AG04450 (cell line): ENCODE results near the gene PLCL1. TPM values are rescaled to one million over a fixed set of nuclear protein-coding genes. Genes with fewer than 3 reads are reported as not detected.
A peak's percentile ranks its signal among the peaks of the same experiment; 100 is the strongest.

Experiments
- CTCF ChIA-PET: fragments of 300-600, 350-600 bp; formaldehyde crosslinking; extraction: SDS; loops from one replicate; lab custom pipeline; 2022; ENCODE audit warnings: antibody characterized with exemption, inconsistent platforms; lab: Charles Lee
- POLR2A ChIA-PET: fragments of 350-600 bp; formaldehyde crosslinking; extraction: SDS; loops from one replicate; lab custom pipeline; 2021; ENCODE audit warnings: antibody characterized with exemption, inconsistent platforms; lab: Yijun Ruan, JAX
- DNase-seq: peaks from one replicate; pipeline ENCODE4 v3.0.0-alpha.2; 2011; ENCODE audit warnings: low read depth, low spot score
- H3K27ac ChIP-seq: one replicate; pipeline ENCODE4 v1.5.1; 2012; ENCODE audit warnings: low read depth, low read length, control low read depth
- H3K27me3 ChIP-seq: one replicate; pipeline ENCODE4 v1.6.0; 2012; ENCODE audit warnings: low read length; ENCODE audit not compliant: control insufficient read depth, insufficient read depth
- H3K4me3 ChIP-seq: 2 replicates; pipeline ENCODE4 v1.5.1; 2011; ENCODE audit warnings: mild to moderate bottlenecking, low read depth, low read length, control low read depth
- H3K9me3 ChIP-seq: 2 replicates; pipeline ENCODE4 v1.5.1; 2012; ENCODE audit warnings: low read length; ENCODE audit not compliant: control insufficient read depth, insufficient read depth
- polyA plus RNA-seq: library from polyadenylated mRNA; depleted of rRNA; stranded (reverse); fragments of >200 nt; gene quantifications from 2 replicates; pipeline ENCODE4 v1.2.3, GENCODE V29; 2011
- TF ChIP-seq, protein P1 (sequence below): IDR thresholded peaks from 2 replicates; pipeline ENCODE4 v1.5.1; 2011; ENCODE audit warnings: low read depth, low read length, control low read depth, inconsistent platforms

PLCL1 gene
- polyA plus RNA-seq, 1 experiment: 0.43 TPM

DNA sequence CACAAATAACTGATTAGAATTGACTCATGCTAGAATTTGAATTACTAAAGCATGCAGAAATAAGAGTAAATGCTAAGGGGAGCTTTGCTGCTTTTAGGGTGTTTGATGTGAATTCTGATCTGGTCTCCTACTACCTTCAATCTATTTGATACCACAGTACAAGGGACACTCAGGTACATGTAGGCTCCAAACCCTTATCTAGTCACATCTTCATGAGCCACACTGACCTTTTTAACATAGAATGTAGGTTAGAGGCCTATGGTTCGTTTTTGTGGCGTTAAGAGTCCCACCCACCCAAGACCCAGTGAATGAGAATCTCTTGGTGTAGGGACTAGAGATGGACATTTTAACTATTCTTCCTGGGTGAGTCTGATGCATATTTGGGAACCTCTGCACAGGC lies 65.7 kb downstream of the PLCL1 start:
- TF ChIP-seq, protein P1, sequence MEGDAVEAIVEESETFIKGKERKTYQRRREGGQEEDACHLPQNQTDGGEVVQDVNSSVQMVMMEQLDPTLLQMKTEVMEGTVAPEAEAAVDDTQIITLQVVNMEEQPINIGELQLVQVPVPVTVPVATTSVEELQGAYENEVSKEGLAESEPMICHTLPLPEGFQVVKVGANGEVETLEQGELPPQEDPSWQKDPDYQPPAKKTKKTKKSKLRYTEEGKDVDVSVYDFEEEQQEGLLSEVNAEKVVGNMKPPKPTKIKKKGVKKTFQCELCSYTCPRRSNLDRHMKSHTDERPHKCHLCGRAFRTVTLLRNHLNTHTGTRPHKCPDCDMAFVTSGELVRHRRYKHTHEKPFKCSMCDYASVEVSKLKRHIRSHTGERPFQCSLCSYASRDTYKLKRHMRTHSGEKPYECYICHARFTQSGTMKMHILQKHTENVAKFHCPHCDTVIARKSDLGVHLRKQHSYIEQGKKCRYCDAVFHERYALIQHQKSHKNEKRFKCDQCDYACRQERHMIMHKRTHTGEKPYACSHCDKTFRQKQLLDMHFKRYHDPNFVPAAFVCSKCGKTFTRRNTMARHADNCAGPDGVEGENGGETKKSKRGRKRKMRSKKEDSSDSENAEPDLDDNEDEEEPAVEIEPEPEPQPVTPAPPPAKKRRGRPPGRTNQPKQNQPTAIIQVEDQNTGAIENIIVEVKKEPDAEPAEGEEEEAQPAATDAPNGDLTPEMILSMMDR: no peak
- ChIA-PET POLR2A (no interaction called here), CTCF (no interaction called here)
- no peak overlapping the region for H3K27ac ChIP-seq
- no peak overlapping the region for H3K4me3 ChIP-seq
- H3K9me3 ChIP-seq: no peaks in the 10 kb centered on the region
- H3K27me3 ChIP-seq: no peaks in the 10 kb centered on the region
- no peak for DNase-seq

DNA sequence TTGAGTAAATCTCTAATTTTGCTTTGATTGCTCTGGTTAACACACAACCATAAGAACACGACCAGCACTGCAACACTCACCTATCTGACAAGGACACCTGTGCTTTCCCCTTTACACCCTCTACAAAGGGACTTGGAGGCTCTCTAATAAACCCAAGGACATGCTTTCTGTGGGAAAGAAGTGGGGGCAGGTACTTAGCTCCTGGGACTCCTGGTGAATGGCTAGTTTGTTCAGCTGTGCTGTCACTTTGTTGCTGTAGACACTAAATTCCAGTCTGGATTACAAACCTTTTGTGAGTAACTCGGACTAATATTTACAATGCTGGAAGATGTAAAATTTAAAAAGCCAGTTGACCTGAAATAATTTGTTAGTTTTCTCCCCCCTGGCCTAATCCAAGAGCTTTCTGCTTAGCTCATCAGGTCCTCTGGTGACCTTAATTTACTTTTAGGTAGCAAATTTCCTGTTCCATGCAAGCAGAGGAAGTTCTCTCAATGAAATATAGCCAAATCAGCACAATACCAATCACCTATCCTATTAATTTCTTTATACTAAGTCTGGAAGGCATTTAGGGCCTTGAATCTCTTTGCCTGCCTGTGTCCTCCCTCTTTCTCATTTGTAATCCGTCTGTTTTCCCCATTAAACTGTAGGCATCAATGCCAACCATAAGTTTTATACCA lies 67.5 kb downstream of the PLCL1 start:
- no peaks in the 10 kb centered on the region for H3K9me3 ChIP-seq
- DNase-seq: no peak
- no peaks in the 10 kb centered on the region for H3K27me3 ChIP-seq
- ChIA-PET CTCF (interaction anchor here (0.8 to 1.6 kb wide), 2 partner anchors 59 to 443 kb away, joined by 4 to 5 read pairs; no protein-coding TSS in a partner anchor), POLR2A (no interaction called here)
- no peak overlapping the region for H3K27ac ChIP-seq
- TF ChIP-seq, protein P1: no peak
- H3K4me3 ChIP-seq: no peak overlapping the region

DNA sequence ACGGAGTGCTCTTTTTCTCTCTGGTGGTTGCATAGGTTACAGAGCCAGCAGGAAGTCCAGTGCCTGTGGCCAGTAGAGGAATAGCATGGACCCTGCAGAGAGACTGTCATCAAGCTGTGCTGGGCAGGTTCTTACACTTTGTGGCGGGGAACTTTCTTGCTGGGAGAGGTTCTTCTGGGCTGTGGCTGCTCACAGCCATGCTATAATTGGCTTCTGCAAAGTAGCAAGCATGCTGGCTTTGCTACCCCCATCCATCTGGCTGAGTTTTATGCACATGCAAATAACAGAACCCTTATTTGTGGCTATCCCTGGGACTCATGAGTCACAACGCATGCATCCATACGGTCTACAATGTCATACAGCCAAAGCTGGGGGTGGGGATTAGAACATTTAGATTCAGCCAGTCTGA lies 68.9 kb downstream of the PLCL1 start:
- Histone ChIP-seq H3K9me3 (no peaks in the 10 kb centered on the region), H3K4me3 (no peak overlapping the region), H3K27ac (no peak overlapping the region), H3K27me3 (no peaks in the 10 kb centered on the region)
- TF ChIP-seq, protein P1: peak; percentile 28
- POLR2A ChIA-PET: no interaction called here
- CTCF ChIA-PET: interaction anchor here (0.6 to 1.0 kb wide), 3 partner anchors 254 to 436 kb away, joined by 3 read pairs; no protein-coding TSS in a partner anchor
- peak; percentile 32 for DNase-seq

DNA sequence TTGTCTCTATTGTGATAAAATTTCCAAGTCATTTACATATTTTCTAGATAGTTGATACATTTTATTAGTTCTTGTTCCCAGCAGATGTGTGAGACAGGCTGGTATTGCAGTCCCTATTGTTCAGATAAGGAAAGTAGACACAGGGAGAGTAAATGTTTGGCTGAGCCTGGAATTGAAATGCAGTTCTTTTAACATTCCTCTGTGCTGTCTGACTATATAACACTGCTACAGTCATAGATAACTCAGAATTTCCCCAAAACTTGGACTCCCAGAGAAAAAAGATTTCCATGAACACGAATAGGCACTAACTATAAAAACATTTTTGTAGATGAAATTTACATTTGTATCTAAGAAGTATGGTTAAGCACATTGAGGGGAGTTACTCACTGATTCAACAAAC lies 71.4 kb downstream of the PLCL1 start:
- H3K27ac ChIP-seq: no peak overlapping the region
- no peaks in the 10 kb centered on the region for H3K9me3 ChIP-seq
- no peak for DNase-seq
- TF ChIP-seq, protein P1: no peak
- ChIA-PET POLR2A (no interaction called here), CTCF (no interaction called here)
- no peak overlapping the region for H3K4me3 ChIP-seq
- no peaks in the 10 kb centered on the region for H3K27me3 ChIP-seq

DNA sequence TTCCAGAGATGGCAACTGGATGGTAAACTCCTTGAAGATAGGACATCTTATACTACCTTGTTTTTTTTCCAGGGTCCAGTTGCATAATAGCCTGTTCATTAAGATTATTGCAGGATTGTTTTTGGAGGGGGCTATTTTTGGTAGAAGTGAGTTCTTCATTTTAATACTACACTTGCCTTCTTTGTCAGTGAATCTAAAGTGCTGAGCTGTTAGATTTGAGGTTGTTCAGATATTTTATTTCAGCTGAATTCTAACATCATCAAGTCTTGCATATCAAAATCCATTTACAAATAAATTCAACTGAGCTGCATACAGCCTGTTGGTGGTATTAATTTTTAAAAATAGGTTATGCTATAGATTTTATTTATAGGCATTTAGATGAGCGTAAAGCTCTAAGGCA lies 72.1 kb downstream of the PLCL1 start:
- TF ChIP-seq, protein P1: no peak
- H3K27ac ChIP-seq: no peak overlapping the region
- no peak overlapping the region for H3K4me3 ChIP-seq
- DNase-seq: no peak
- ChIA-PET CTCF (no interaction called here), POLR2A (no interaction called here)
- H3K27me3 ChIP-seq: no peaks in the 10 kb centered on the region
- no peaks in the 10 kb centered on the region for H3K9me3 ChIP-seq
